SHP77 (cell line): ENCODE measurements around the gene SLC1A5.

Experiments used
- DNase-seq, 2 experiments: peaks; one replicate each; lab custom pipeline; 2025; lab: John Stamatoyannopoulos, UW

SLC1A5 gene

DNA sequence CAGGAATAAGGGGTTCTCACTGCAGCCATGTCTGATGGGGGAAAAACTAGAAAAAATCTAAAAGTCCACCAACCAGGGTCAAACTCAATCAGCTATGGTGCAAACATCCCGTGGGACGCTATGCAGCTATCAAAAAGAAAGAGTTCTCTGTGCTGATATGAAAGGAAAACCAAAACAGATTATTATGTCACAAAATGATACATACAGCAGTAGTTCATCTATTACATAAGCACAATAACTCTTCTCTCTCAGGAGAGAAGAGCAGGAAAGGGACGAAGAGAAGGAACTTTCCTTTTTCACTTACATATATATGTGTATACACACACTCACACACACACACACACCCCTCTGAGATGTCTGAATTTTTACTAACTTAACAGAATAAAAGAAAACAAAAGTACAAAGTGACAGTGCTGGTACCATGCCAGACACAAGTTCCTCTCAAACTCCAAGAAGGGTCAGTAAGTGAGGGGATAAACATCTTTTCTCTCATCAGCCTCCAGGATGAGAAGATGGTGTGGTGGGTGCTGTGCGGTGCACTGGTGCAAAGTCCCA is 45.4 kb downstream of the SLC1A5 start:
- DNase-seq, result no peak

DNA sequence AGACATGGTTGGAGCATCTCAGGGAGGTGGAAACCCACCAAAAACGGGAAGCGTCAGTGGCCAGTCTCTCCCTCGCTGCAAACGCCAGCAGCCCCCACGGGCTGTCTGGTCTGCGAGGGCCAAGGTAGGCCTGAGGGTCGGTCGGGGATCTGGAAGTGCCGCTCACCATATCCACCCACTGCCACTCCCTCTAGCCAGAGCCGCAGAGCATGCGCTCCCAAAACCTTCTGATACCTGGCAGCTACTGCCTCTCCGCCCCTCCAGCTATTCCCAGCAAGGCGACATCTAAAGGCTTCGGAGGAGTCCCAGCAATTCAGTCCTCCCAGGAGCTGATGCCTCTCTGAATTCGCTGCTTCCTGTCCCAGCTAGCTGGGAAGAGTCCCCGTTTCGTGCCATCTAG is 46.9 kb downstream of the SLC1A5 start:
- no peak for DNase-seq

DNA sequence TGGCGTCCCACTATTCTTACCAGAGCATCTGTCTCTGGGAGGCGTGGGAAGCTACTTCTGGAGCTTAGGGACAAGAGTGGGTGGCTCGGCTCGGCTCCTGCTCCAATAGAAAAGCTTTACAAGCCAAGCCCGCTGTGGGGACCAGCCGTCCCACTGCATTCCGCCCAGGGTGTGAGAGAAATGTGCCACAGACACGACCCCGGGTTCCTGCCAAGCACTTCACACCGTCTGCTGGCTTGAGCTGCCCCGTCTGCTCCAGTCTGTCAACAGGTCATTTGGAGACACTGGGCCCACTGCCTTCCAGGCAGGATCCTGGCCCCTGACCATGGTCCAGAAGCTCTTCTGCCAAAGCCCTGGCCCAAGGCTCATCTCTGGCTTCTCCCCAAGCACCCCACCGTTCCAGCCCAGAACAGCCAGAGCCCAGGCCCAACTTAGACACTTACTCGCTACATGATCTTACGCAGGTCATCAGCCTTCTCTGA is 49.1 kb downstream of the SLC1A5 start:
- no peak for DNase-seq

DNA sequence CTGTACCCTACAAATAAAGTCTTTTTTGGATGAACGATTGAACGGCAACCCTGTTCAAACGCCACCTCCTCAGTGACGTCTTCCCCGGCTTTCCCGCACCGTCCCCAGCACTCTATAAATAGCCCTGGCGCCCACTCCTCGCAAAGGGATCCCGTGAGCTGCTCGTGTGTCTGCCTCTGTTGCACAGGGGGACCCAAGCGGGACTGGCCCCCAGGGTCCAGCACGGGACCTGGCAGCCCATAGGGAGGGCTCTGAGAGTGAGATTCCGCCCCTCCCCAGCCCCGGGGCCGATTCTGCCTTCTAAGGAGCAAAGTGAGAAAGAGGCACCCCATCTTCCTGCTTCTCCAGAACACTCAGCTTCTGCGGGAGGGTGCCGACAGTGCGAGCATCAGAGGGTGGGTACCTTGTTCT is 50.6 kb downstream of the SLC1A5 start:
- DNase-seq, result no peak

DNA sequence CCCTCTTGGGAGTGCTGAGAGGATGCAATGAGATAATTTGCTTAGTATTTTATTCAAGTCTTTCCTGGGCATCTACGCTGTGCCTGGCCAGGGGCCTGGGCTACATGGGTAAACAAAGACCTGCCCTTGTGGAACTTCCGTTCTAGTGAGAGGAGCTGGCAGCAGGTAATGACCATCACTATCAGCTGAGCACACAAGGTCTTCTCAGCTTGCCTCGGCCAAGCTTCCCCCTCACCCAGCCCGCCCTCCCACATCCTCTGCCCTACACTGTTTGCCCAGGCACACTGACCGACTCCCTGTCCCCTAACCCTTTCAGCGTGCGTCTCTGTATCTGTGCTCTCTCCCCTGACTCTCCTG is 51.1 kb downstream of the SLC1A5 start:
- DNase-seq, result no peak

DNA sequence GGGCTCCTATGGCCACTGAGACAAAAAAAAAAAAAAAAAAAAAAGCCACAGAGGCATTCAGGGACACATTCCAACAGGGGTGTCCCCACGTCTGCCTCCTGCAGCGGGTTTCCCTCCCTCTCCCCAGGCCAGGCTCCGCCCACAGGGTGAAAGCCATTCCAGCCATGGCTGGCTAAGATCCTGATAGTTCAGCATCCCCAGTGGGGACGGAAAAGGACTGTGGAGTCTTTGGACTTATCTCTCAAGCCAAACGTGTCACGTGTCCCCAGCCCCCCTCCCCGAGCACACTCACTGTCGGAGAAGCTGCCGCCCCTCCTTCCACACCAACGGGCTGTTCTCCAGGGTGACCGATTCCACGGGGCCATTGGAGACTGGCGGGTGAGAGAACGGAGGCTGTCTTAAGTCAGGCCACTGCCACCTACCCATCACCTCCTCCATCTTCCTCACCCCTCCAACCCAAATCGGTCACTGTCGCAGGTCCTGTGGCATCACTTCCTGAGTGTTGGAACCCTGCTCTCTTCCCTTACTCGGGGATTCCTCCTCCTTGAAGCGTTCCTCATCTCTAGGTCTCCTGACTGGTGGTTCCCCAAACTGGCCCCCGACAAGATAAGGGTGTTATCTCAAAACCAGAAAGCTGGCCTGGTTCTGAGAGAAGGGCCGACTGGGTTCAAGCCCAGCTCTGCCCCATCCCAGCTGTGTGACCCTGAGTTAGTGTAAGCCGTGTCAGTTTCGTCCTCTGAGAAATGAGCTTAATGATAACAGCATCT is 51.7 kb downstream of the SLC1A5 start:
- DNase-seq, result no peak

DNA sequence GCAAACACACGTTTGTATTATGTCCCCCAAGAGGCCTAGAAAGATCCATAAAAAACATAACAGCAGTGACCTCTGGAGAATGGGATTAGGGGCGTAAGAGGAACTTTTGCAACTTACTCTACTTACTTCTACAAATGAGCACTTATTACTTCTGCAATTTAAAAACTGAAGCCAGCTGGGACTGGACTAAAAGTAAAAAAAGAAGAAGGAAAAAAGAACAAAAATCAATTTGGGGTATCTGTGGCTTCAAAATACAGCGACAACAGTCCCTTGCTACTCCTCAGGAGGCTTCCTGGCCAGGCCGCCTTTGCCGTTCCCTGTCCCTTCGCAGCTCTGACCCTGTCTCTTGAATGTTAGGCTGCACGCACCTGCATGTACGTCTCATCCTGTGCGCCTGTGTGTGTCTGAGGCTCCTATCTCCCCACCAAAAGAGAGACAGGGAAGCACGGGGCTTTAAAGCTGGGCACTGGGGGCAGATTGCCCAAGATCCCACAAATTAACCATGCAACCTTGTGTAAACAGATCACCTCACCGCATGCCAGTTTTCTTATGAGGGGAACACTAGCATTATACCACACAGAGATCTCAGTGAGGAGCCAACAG is 54.6 kb downstream of the SLC1A5 start:
- DNase-seq, result no peak

DNA sequence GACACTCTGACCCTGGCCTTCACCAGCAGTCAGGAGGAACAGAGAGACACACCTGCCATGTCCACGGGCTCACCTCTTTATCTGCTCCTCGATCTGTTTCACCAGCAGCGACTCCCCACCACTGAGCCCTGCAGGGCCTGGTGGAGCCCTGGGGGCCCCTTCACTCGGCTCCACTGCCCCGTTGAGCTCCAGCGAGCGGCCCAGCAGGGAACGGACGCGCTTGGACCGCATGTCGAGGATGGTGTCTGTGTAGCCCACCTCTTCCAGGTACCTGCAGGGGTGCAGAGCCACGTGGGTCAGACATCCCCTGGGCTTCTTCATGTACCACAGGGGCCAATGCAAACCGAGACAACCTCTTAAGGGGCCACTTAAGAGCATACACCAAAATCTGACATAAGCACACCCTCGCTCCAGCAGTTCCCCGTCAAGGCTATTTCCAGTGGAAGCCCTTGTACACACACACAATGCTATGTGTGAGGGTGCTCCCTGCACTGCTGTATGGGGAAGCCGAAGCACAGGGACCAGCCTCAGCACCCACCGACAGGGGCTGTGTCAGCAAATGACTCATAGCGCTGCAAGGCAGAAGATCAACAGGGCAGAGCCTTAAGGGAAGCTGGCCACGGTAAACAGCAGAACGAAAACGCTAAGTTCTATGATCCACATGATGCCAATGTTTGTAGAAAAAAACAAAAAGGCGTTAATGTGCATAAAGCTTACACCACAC is 55.3 kb downstream of the SLC1A5 start:
- DNase-seq, result no peak

DNA sequence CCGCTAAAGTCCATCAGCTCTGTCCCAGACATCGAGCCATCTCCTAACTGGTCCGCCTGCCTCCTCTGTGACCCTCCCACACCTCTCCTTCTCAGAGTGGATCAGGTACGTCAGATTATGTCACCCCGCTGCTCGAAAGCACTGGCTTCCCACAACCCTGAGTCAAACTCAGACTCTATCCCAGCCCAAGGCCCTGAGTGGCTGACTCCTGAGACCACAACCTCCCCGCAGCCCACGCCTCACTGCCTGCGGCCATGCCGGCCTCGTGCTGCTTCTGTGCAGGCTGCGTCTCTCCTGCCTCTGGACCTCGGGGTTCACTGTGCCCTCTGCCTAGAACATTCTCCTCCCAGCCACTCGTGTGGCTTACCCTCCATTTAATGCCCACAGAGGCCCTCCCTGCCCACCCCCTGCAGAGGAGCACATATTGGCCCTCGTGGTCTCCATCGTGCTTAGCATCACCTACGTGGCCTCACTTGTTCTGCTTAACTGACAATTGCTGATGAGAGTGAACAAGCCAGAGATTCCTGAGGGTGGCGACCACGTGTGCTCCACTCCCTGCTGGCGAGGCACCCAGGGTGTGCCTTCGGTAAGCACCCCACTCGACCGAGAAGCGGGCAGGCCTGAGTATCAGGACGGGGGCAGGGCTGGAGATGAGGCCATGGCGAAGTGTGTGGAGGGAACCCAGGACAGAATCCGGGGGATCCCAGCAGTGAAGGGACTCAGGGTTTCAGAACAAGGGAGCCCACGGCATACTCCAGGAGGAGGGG is 56.0 kb downstream of the SLC1A5 start:
- no peak for DNase-seq

DNA sequence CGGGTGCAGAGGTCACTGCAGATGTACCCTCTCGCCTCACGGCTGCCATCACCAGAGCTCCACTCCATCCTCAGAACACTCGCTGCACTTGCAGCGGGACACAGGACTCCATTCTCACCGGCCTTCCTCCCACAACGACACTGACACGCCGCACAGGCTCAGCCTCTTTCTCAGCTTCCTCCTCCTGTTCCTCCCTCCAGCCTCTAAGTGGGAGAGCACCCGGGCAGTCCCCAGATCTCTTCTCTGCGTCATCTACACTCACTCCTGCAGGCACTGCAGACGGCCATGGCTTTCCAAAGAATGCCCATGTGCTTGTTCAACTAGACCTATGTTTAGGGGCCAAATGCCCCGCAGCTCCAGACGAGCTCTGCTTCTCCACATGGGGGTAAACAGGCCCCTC is 56.8 kb downstream of the SLC1A5 start:
- DNase-seq, result no peak

DNA sequence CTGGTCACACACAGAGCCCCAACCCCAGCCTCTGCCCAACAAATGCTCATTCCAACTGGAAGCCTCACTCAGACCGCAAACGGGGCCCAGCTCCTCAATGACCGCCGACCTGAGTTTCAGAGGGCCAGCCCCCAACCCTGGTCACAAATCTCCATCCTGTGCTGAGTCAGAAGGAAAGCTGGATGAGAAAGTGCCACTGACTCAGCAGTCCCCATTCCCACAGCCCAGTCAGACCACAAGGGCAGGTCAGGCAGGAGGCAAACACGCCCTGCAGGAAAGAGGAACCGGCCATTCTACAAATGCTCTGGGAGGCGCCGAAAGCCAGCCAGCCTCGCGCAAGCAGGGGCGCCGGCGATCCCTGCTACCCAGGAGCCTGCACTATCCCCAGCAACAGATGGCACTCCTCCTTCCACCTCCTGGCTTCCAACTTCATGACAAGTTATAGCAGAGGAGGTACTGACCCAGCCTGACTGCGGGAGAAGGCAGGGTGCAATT is 57.3 kb downstream of the SLC1A5 start:
- no peak for DNase-seq

DNA sequence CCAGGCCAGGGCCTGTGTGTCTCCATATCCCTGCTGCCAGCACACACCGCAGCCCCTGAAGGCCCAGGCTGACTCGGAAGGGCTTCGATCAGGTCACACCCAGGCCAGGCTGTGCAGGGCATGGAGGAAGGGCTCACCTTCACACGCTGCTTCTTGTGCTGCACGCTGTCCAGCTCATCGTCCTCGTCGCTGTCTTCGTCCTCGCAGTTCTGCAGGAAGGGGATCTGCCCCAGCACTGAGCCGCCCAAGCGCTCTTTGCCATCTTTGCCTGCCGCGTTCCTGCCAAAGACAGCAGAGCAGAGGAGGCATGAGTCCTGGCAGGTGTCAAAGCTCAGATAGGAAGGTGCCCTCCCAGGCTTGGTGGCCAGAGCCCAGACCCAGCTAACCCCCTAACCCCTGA is 57.8 kb downstream of the SLC1A5 start:
- DNase-seq, result no peak

DNA sequence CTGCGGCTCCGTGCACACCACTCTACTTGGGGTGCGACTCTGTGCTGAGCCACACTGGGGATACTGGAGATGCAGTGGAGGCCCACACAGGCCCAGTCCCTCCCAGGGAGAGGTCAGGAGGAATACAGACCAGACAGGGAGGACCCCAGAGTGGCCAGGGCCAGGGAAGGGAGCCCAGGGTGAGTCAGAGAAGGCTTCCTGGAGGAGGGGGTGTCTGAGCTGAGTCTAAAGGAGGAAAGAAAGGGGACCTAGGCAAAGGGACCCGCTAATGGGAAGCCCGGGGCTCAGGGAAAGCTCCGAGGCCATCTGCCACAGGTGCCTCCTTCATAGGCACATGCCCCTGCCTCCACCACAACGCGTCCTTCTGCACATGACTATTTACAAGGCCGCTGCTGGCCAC is 58.2 kb downstream of the SLC1A5 start:
- DNase-seq, result no peak

DNA sequence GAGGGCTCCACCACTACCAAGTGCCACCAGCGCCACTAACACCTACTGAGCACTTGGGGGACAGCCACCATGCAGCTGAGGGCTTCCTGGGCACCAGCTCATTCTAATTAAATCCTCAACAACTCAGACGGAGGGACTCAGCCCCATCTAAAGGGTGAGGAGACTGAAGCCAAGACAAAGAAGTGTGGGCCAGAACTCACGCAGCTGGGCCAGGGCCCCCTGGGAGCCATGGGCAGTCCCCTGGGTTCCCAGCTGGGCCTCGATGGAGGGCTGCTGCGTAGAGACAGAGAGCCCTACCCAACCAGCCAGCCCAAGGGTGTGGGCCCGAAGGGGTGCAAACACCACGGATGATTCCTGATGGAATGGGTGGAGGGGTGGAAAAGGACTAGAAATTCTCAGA is 58.7 kb downstream of the SLC1A5 start:
- DNase-seq, result no peak

DNA sequence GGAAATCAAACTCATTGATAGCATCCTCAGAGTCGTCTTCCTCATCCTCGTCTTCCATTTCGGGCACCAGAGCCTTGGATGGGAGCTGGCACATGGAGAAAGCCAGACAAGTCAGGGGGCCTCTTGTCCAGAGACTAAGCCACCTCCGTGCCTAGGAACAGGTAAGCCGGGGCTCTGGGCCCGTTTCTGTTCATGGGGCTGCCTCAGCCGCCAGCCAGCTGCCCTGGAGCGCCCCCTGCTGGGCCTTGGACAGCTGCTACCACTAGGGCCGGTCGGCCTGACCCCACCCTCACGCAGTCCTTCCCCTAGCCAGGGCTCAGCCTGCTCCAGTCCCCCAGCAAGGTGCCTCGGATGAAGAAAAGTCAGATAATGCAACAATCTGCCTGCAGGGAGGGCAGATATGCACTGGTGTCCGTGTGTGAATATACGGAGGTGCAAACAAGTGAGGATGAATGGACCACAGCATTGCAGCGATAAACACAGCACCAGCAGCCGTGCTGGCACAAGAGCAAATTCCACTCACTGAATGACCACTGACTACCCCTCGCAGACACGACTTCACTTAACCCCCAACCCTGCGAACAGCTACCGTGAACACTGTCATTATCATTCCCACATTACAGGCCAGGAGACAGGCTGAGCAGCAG is 59.6 kb downstream of the SLC1A5 start:
- DNase-seq, result peak; percentile 23 to 49

DNA sequence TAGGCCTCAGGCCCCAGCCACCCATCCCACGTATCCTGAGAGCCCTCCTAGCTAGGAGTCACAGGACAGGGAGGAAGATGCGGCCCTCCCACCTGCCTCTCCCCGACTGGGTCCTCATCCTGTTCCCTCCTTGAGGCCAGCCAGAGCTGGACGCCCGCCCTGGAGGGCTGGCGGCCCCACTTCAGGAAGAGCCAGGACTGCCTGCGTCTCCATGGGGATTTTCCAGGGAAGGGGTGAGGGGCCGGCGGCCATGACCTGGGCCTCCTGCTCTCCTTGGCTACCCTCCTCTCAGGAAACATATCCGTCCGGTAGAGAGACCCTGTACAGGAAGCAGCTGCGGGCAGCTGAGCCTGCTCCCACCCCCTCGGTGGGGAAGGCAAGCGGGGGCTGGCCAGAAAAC is 60.2 kb downstream of the SLC1A5 start:
- DNase-seq, result no peak

DNA sequence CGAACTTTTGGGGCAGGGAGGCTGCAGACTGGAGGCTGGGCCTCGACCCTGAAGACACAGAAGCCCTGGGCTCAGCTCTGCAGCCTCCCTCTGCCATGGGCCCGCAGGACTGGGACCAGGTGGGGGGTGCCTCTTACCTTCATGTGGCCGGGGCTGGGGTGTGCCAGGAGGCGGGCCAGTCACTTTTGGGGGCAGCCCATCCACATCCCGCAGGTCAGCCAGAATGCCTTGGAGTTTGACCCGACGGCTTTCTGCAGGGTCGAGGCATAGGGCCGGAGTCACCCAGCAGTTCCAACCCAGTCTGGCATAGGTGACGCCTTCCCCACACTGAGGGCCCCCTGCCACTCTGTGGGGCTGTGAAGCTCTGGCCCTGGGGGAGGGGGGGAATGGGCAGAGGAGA is 60.6 kb downstream of the SLC1A5 start:
- DNase-seq, result no peak

DNA sequence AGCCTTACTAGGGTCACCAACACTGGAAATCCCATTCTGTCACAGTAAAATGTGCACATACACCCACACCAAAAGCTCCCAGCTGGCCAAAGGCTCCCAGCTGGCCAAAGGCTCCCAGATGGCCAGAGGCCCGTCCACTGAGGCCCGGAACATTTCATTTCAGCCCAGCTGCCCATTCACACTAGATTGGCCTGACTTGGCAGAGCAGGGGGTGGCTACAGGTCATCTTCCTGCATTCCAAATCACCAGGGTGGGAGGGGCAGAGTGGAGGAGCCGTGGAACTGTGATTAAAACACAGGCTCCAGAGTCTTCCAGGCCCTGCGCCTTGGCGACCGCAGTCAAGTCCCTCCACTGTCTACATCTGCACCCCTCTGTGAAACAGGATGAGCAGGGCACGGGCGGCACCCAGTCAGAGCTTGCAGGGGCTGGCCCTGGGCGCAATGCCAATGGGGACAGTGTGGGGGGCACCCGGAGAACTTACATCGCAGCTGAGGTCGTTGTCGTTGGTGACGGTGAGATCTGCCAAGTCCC is 61.4 kb downstream of the SLC1A5 start:
- no peak for DNase-seq

DNA sequence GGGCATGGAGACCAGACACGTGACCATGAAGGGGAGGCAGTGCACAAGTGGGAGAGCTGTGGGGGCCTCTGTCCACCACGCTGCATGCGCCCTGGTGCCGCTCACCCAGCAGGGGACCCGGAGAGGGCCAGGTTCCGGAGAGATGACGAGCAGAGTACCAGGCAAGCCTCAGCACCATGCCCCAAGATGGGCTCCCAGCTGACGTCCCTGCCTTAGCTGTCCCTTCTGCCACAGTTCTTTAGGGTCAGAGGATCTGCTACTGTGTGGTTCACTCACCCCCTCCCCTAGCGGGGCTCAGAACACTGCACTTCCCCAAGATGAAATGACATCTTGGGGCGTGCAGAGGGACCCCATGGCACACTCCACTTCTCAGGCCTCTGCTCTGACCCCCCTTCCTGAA is 61.8 kb downstream of the SLC1A5 start:
- DNase-seq, result no peak

DNA sequence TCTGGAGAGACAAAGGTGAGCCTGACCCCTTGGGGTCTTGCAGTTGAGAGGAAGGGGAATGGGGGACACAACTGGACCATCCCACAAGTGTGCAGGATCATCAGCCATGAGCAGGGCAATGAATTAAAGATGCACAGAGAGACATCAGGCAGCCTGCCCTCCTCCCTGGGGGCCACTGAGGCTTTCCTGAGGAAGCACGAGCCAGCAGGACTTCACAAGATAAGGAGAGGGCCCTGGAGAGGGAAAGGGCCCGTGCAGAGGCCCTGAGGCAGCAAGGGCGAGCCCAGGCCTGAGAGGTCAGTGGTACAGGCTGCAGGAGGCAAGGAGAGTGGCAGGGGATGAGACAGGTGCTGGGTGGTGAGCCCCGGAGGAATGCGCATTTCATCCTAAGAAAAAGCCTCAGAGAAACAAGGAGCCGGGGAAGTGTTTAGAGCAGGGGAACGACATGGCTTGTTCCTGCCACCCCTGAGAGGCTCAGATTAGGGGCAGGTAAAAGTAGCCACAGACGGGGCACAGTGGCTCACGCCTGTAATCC is 62.5 kb downstream of the SLC1A5 start:
- DNase-seq, result no peak
